Adrenal gland (tissue), 12 donors: ENCODE results near the gene SASH1. TPM values are rescaled to one million over a fixed set of nuclear protein-coding genes. Genes with fewer than 3 reads are reported as not detected.

Experiments
- DNase-seq, 7 donors: peaks; one replicate each; pipeline ENCODE4 v3.0.0-alpha.2; 2019 to 2020
- H3K27ac ChIP-seq, 5 donors: fragments of 200-600 bp; sonication (generic) in 4 of 5; 1 replicate in 3 of 5; 2 replicates in 2 of 5; pipeline versions ENCODE4 v1.5.1 to v1.8.0; 2016 to 2020; ENCODE audit warnings: mild to moderate bottlenecking in 1 of 5
- H3K27me3 ChIP-seq: fragments of 200-600 bp; 2 replicates; pipeline ENCODE4 v1.8.0; 2021
- H3K36me3 ChIP-seq, 2 donors: fragments of 200-600 bp; replicated peaks in 1 of 2; 1 replicate in 1 of 2; 2 replicates in 1 of 2; pipeline versions ENCODE4 v1.5.1 to v1.8.0; 2018 to 2022
- H3K4me1 ChIP-seq, 2 donors: fragments of 200-600 bp; replicated peaks in 1 of 2; 1 replicate in 1 of 2; 2 replicates in 1 of 2; pipeline versions ENCODE4 v1.5.1 to v1.8.0; 2018 to 2021
- H3K4me3 ChIP-seq, 4 donors: fragments of 200-600 bp; sonication (generic) in 3 of 4; one replicate each; pipeline ENCODE4 v1.5.1; 2016 to 2018
- H3K9me3 ChIP-seq, 3 donors: fragments of 200-600 bp; sonication (generic) in 1 of 3; replicated peaks in 1 of 3; 1 replicate in 2 of 3; 2 replicates in 1 of 3; pipeline versions ENCODE4 v1.5.1 to v1.8.0; 2016 to 2021
- POLR2A ChIP-seq, 2 donors: fragments of 450-650 bp; IDR thresholded peaks; one replicate each; pipeline ENCODE4 v1.6.1; 2017; ENCODE audit warnings: antibody characterized with exemption in 2 of 2, mild to moderate bottlenecking in 2 of 2, moderate library complexity in 1 of 2
- WGBS, 4 donors: extraction: QIAGEN DNeasy Blood & Tissue Kit in 2 of 4; methylation state at CpG; one replicate each; pipeline versions ENCODE4 v1.1.5 to v1.1.7; 2013 to 2017; 5-methylcytosine and 5-hydroxymethylcytosine counted together
- intact Hi-C, 2 donors: fragments of 100-400 bp; cut with DNase I; formaldehyde crosslinking; loops; one replicate each; pipeline versions ENCODE4 v1.14.1 to v1.15.0; 2022 to 2023
- polyA plus RNA-seq, 3 donors: library from polyadenylated mRNA; stranded (reverse); fragments of 200-250 nt in 2 of 3; fragments of 350-450 nt in 1 of 3; fragmentation: Illumina TruSeq in 1 of 3; extraction: RNeasy Lipid Tissue Mini Kit (QIAGEN cat#74804) in 1 of 3; gene quantifications; one replicate each; pipeline ENCODE4 v1.2.3, GENCODE V29; 2013 to 2014
- total RNA-seq, 9 donors: library from RNA; depleted of rRNA in 4 of 9; stranded (reverse); fragments of >200 nt in 4 of 9; fragments of 120-200 nt in 1 of 9; fragmentation: NEBNext Ultra II Directional in 1 of 9; extraction: Animal tissue kit (Norgen Biotek cat#: 25700) in 1 of 9; gene quantifications; one replicate each; pipeline versions ENCODE4 v1.1.0 to v1.2.4, GENCODE V29; 2013 to 2023
- TF ChIP-seq, protein P1 (sequence below), 6 experiments: fragments of 450-650 bp in 4 of 6; fragments of 200-600 bp in 2 of 6; sonication (generic) in 1 of 6; IDR thresholded peaks; 1 replicate in 5 of 6; 2 replicates in 1 of 6; pipeline versions ENCODE4 v1.5.1 to v1.8.0; 2016 to 2021; ENCODE audit warnings: antibody characterized with exemption in 6 of 6, mild to moderate bottlenecking in 2 of 6, moderate library complexity in 1 of 6
- donor health status: healthy with polysubstance abuse.
- donor health status: Bipolar disorder and iron deficiency.
- donor health status: DM: yes; HTN: yes; CAD: no.
- donor health status: DM: no; HTN: no; CAD: no.
- donor health status: DM: no; HTN: no; CAD: no.
- donor health status: DM: yes; HTN: yes; CAD: no.

Gene SASH1
- total and polyA plus RNA-seq, 12 donors, result 5.5 to 30.7 (median 16.7) TPM

DNA sequence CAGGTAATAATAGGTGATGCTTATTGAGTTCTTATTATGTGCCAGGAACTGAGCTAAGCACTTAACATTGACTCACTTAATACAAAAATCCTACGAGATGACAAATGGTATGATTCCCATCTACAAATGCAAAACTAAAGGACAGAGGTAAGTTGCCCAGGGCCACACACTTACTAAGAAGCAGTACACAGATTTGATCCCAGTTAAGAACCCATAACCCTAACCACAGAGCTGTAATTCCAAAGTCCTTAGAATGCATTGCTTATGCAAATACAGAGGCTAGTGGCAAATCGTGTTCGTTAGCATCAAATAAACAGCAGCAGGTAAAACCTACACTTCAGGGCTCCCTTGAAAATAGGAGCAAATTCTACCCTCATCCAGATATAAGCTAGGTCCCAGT lies 104.0 kb downstream of the SASH1 start:
- Histone ChIP-seq H3K4me1 (no peaks in the 10 kb centered on the region), H3K4me3 (no peak overlapping the region), H3K36me3 (no peaks in the 10 kb centered on the region), H3K27ac (no peak overlapping the region), H3K27me3 (no peaks in the 10 kb centered on the region), H3K9me3 (no peaks in the 10 kb centered on the region)
- TF ChIP-seq, protein P1, sequence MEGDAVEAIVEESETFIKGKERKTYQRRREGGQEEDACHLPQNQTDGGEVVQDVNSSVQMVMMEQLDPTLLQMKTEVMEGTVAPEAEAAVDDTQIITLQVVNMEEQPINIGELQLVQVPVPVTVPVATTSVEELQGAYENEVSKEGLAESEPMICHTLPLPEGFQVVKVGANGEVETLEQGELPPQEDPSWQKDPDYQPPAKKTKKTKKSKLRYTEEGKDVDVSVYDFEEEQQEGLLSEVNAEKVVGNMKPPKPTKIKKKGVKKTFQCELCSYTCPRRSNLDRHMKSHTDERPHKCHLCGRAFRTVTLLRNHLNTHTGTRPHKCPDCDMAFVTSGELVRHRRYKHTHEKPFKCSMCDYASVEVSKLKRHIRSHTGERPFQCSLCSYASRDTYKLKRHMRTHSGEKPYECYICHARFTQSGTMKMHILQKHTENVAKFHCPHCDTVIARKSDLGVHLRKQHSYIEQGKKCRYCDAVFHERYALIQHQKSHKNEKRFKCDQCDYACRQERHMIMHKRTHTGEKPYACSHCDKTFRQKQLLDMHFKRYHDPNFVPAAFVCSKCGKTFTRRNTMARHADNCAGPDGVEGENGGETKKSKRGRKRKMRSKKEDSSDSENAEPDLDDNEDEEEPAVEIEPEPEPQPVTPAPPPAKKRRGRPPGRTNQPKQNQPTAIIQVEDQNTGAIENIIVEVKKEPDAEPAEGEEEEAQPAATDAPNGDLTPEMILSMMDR (IDR thresholded peaks at IDR 0.05), result no peak
- TF ChIP-seq POLR2A (IDR thresholded peaks at IDR 0.05), result no peak
- intact Hi-C loops, result no loop called here
- DNase-seq, result no peak
- WGBS, 4 donors, result 67 to 90% (median 78%) methylated on average over 3 of the region's 3 CpGs

DNA sequence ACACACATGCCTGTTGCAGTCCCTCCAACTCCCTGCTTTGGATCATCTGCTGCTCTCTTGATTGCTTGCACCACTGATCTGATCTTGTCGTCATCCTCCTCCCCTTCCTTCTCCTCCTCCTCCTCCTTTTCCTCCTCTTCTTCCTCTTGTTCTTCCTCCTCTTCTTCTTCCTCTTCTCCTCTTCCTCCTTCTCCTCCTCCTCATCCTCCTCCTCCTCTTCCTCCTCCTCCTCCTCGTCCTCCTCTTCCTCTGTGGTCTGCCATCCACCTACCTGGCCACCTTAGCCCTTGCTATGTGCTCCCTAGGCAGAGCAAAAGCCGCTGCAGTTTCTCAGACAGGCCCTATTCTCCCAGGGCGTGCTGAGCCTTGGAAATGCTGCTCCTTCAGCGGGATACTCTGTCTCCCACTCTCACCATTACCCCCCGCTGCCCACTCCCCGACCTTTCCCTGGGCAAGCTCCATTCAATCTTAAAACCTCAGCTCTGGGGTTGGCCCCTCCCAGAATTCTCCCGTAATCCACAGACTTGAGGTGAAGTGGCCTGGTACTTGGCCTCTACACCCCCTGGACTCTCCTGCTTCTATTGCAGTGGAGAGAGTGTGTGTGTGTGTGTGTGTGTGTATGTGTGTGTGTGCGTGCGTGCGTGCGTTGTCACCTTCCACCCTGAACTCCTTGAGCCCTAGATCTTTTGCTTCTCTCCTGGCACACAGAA lies 105.0 kb downstream of the SASH1 start:
- intact Hi-C loops, result no loop called here
- H3K4me1 ChIP-seq, result no peaks in the 10 kb centered on the region
- H3K9me3 ChIP-seq, result no peaks in the 10 kb centered on the region
- no peak overlapping the region for H3K27ac ChIP-seq
- DNase-seq, result no peak
- no peaks in the 10 kb centered on the region for H3K27me3 ChIP-seq
- WGBS, 4 donors, result 77 to 85% (median 85%) methylated on average over 11 to 12 of the region's 12 CpGs
- no peak overlapping the region for H3K4me3 ChIP-seq
- TF ChIP-seq, protein P1 (IDR thresholded peaks at IDR 0.05), result no peak
- no peak for TF ChIP-seq POLR2A (IDR thresholded peaks at IDR 0.05)
- no peaks in the 10 kb centered on the region for H3K36me3 ChIP-seq

DNA sequence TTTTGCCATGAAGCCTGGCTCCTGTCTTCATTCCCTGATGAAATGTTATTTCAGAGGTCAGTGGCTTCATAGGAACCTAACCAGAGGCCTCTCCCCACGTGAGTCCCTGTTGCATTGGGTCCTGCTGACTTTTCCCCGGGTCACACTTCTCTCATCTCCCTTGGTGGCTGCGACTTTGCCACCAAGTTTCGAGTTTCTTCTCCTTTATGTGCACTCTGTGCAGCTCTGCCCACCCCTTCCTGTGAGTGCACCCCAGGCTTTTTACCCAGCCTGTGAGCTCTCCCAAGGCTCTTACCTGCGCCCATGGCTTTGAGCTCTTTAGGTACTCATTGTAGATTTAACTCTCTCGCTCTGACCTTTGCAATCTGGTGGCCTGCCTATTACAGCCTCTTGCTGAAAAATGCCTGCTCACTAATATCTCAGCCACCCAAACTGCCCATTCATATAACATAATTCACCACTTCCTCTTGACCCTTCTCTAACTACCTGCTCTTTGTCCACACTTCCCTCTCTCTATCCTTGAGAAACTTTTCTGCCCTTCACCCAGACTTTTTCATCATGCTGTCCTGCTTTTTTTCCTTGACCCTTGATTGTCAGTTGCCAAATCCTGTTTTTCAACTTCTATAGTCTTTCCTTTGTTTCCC lies 105.9 kb downstream of the SASH1 start:
- Histone ChIP-seq H3K4me3 (no peak overlapping the region), H3K9me3 (no peaks in the 10 kb centered on the region), H3K4me1 (no peaks in the 10 kb centered on the region), H3K27me3 (no peaks in the 10 kb centered on the region), H3K36me3 (no peaks in the 10 kb centered on the region), H3K27ac (no peak overlapping the region)
- no peak for TF ChIP-seq POLR2A (IDR thresholded peaks at IDR 0.05)
- TF ChIP-seq, protein P1 (IDR thresholded peaks at IDR 0.05), result no peak
- WGBS, 4 donors, result 73 to 88% (median 79%) methylated on average over 6 of the region's 6 CpGs
- intact Hi-C loops, result no loop called here
- DNase-seq, result no peak

DNA sequence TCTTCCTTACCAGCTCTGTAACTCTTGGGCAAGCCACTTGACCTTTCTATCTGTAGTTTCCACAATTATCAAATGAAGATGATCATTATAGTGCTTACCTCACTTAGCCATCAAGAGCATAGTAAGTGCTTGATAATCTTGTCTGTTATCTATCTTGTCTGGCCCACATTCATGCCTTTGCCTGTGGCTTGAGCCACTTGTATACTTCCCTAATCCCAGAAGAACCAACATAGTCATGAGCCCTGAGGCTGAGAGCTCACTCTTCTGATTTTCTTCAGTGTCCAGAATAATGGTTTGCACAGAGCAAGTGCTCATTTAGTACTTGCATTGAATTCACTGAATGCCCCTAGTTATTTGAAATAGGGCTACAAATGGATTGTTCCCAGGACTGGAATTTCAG lies 108.2 kb downstream of the SASH1 start:
- H3K4me3 ChIP-seq, result no peak overlapping the region
- DNase-seq, result no peak
- H3K27me3 ChIP-seq, result no peaks in the 10 kb centered on the region
- intact Hi-C loops, result no loop called here
- H3K27ac ChIP-seq, result no peak overlapping the region
- no peaks in the 10 kb centered on the region for H3K9me3 ChIP-seq
- TF ChIP-seq, protein P1 (IDR thresholded peaks at IDR 0.05), result no peak
- no peak for TF ChIP-seq POLR2A (IDR thresholded peaks at IDR 0.05)
- no peaks in the 10 kb centered on the region for H3K4me1 ChIP-seq
- no peaks in the 10 kb centered on the region for H3K36me3 ChIP-seq
